RWPE2 (cell line): Measurements from ENCODE around the gene LY6G5C.

Source experiments
- ATAC-seq: fragments of 200-7000 bp; cut with Tn5 transposase; 3 replicates; pipeline ENCODE4 v1.9.1; 2021; ENCODE audit warnings: low read depth
- DNase-seq: peaks from one replicate; pipeline ENCODE4 v3.0.0-alpha.2; 2020; ENCODE audit warnings: low spot score
- H3K27ac ChIP-seq: fragments of 450-650 bp; 2 replicates; pipeline ENCODE4 v1.5.1; 2017; ENCODE audit warnings: mild to moderate bottlenecking; ENCODE audit not compliant: poor library complexity, severe bottlenecking
- H3K27me3 ChIP-seq: fragments of 250-450 bp; sonication (Bioruptor Pico); 2 replicates; pipeline ENCODE4 v1.5.1; 2021; ENCODE audit warnings: mild to moderate bottlenecking, moderate library complexity; ENCODE audit not compliant: insufficient read depth, poor library complexity, severe bottlenecking
- H3K36me3 ChIP-seq: fragments of 250-450 bp; sonication (Bioruptor Pico); 2 replicates; pipeline ENCODE4 v1.5.1; 2020; ENCODE audit warnings: low read depth, mild to moderate bottlenecking, moderate library complexity
- H3K4me1 ChIP-seq: fragments of 250-450 bp; sonication (Bioruptor Pico); 2 replicates; pipeline ENCODE4 v1.5.1; 2021; ENCODE audit warnings: mild to moderate bottlenecking, moderate library complexity; ENCODE audit not compliant: insufficient read depth, poor library complexity, severe bottlenecking
- H3K4me3 ChIP-seq: fragments of 250-450 bp; sonication (Bioruptor Pico); 2 replicates; pipeline ENCODE4 v1.5.1; 2021; ENCODE audit warnings: mild to moderate bottlenecking, moderate library complexity; ENCODE audit not compliant: severe bottlenecking
- H3K9me3 ChIP-seq: fragments of 250-450 bp; sonication (Bioruptor Pico); 2 replicates; pipeline ENCODE4 v1.5.1; 2021; ENCODE audit warnings: mild to moderate bottlenecking, moderate library complexity; ENCODE audit not compliant: severe bottlenecking
- CTCF ChIP-seq: fragments of 450-650 bp; IDR thresholded peaks from one replicate; pipeline ENCODE4 v1.5.1; 2017; ENCODE audit warnings: mild to moderate bottlenecking, moderate library complexity; ENCODE audit not compliant: poor library complexity, severe bottlenecking

LY6G5C gene

GRCh38 chr6:31702405-31702818 is 21.5 kb upstream of the LY6G5C start:
- ATAC-seq (peak; percentile 5; the same call in 2 of the 3 replicates), DNase-seq (no peak)
- TF ChIP-seq CTCF: no peak
- no peaks in the 10 kb centered on the region for H3K9me3 ChIP-seq
- H3K4me1 ChIP-seq: no peaks in the 10 kb centered on the region
- H3K36me3 ChIP-seq: peaks cover 17% of the 10 kb centered on the region
- peak overlapping the region; percentile 88 for H3K4me3 ChIP-seq
- H3K27me3 ChIP-seq: no peaks in the 10 kb centered on the region
- peak overlapping the region; percentile 53 for H3K27ac ChIP-seq

GRCh38 chr6:31701666-31702404 is 21.0 kb upstream of the LY6G5C start:
- no peak for ATAC-seq
- peak overlapping the region; percentile 88 for H3K4me3 ChIP-seq
- no peaks in the 10 kb centered on the region for H3K9me3 ChIP-seq
- H3K27ac ChIP-seq: peak overlapping the region; percentile 53
- peaks cover 18% of the 10 kb centered on the region for H3K36me3 ChIP-seq
- no peak for TF ChIP-seq CTCF
- no peaks in the 10 kb centered on the region for H3K27me3 ChIP-seq
- DNase-seq: no peak
- H3K4me1 ChIP-seq: no peaks in the 10 kb centered on the region

GRCh38 chr6:31700740-31701401 is 20.0 kb upstream of the LY6G5C start:
- Histone ChIP-seq H3K4me1 (no peaks in the 10 kb centered on the region), H3K9me3 (no peaks in the 10 kb centered on the region), H3K27ac (no peak overlapping the region), H3K4me3 (no peak overlapping the region), H3K27me3 (no peaks in the 10 kb centered on the region), H3K36me3 (peaks cover 20% of the 10 kb centered on the region)
- TF ChIP-seq CTCF: no peak
- ATAC-seq: no peak
- DNase-seq: no peak

- TF ChIP-seq CTCF: no peak
- Histone ChIP-seq H3K4me3 (no peak overlapping the region), H3K27me3 (no peaks in the 10 kb centered on the region), H3K36me3 (peaks cover 34% of the 10 kb centered on the region), H3K9me3 (no peaks in the 10 kb centered on the region), H3K4me1 (no peaks in the 10 kb centered on the region), H3K27ac (no peak overlapping the region)
- DNase-seq (no peak), ATAC-seq (no peak)
Observed at GRCh38 chr6:31697555-31697954, 16.7 kb upstream of the LY6G5C start.

- Histone ChIP-seq H3K9me3 (no peaks in the 10 kb centered on the region), H3K27me3 (no peaks in the 10 kb centered on the region), H3K4me3 (no peak overlapping the region), H3K4me1 (no peaks in the 10 kb centered on the region), H3K36me3 (peaks cover 42% of the 10 kb centered on the region), H3K27ac (no peak overlapping the region)
- DNase-seq: no peak
- no peak for ATAC-seq
- TF ChIP-seq CTCF: no peak
Observed at GRCh38 chr6:31693535-31693934, 12.7 kb upstream of the LY6G5C start.
